H1 (cell line): ENCODE results near the gene GBGT1. TPM values are rescaled to one million over a fixed set of nuclear protein-coding genes. Genes with fewer than 3 reads are reported as not detected.

Source experiments
- EZH2 ChIP-seq: fragments of 200-600 bp; sonication (generic); IDR thresholded peaks from 2 replicates; pipeline ENCODE4 v1.7.1; 2012; ENCODE audit warnings: low read depth, mild to moderate bottlenecking, moderate library complexity, low read length, inconsistent platforms; ENCODE audit not compliant: severe bottlenecking
- SIRT6 ChIP-seq: IDR thresholded peaks from one replicate; pipeline ENCODE4 v1.7.1; 2012; ENCODE audit warnings: low read length, inconsistent platforms
- SP2 ChIP-seq: IDR thresholded peaks from 2 replicates; pipeline ENCODE4 v1.6.1; 2012; ENCODE audit warnings: mild to moderate bottlenecking, low read length, inconsistent platforms
- polyA plus RNA-seq, 7 experiments: library from polyadenylated mRNA; depleted of rRNA in 3 of 7; stranded (reverse) in 5 of 7; unstranded in 2 of 7; fragments of >200 nt in 5 of 7; fragments of 200-250 nt in 2 of 7; gene quantifications; 1 replicate in 5 of 7; 2 replicates in 1 of 7; 4 replicates in 1 of 7; pipeline versions ENCODE4 v1.2.1 to v1.2.3, GENCODE V29; 2011 to 2013; ENCODE audit warnings: missing spikeins in 2 of 7, mixed read lengths in 2 of 7
- total RNA-seq: library from RNA; stranded (reverse); fragmentation: NEBNext Ultra II Directional; extraction: Animal tissue kit (Norgen Biotek cat#: 25700); gene quantifications from 2 replicates; pipeline ENCODE4 v1.2.1, GENCODE V29; 2021

The GBGT1 gene
- total and polyA plus RNA-seq, 2 of the 8 experiments (the other 6 are each of a cell fraction or from before 2014, with no cell fraction given) = 7.1 to 9.7 TPM

DNA sequence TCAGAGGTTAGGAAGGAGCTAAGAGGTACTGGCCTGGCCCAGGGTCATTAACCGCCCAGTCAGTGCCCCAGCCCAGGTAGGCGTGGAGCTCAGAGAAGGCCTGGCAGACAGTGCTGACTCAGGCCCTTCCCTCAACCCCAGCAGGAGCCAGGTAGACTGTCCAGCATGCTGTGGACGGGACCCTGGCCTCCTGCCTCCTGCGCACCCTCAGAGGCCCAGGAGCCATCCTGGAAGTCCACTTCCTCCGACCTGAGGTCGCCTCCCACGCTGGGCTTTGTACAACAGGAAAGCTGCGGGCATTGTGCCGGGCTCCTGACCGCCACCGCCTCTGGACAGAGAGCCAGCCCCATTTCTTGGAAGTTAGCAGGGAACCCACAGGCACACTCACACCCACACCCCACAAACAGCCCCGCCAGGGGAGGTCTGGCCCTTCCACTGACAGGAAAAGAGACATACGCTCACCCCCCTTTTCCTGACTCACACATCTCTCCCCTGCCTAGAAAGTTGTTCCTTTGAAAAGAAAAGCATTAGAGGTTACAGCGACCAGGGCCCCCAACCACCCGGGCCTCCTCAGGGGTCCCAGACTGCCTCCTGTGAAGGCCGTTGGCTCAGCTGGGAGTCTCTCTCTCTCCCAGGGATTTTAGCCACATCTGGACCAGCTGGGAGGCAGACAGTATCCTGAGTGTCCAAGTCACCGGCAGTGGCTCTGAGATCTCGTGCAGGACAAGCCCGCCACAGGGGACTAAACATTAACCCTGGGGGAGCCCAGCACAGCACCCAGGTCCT, 50.4 kb downstream of the GBGT1 start (continued):
- TF ChIP-seq EZH2 = no peak
- no peak for TF ChIP-seq SIRT6
- no peak for TF ChIP-seq SP2
